GM19395 (cell line): Measurements from ENCODE around the gene RAB25.
A peak's percentile ranks its signal among the peaks of the same experiment; 100 is the strongest.
"Not testable (repeated sequence)": the region's sequence is repeated elsewhere in the genome, so short reads cannot be mapped to it uniquely, and the experiment has no call there.

Experiments used
- ATAC-seq: cut with Tn5 transposase; IDR thresholded peaks from one replicate; pipeline ENCODE4 v1.9.1; 2021; ENCODE audit warnings: mild to moderate bottlenecking, moderate library complexity; ENCODE audit not compliant: unreplicated experiment

Gene RAB25

GRCh38 chr1:156060937-156061636 is at the start of gene RAB25:
Gene RAB25 (plus strand): TSS chr1:156061160. CDS start chr1:156061401, 241 bp downstream.
- no peak for ATAC-seq

GRCh38 chr1:156012051-156012817 is 48.7 kb upstream of the RAB25 start:
- peak; percentile 83 for ATAC-seq

- no peak for ATAC-seq
Observed at GRCh38 chr1:156014829-156015228, 46.1 kb upstream of the RAB25 start.

- no peak for ATAC-seq
Observed at GRCh38 chr1:156019946-156020292, 41.0 kb upstream of the RAB25 start.

- peak; percentile 94 for ATAC-seq
Observed at GRCh38 chr1:156020293-156021092, 40.5 kb upstream of the RAB25 start, which contains the start of gene SSR2. Gene SSR2 (minus strand): TSS chr1:156020951. CDS start chr1:156020167, 784 bp downstream.

- no peak for ATAC-seq
Observed at GRCh38 chr1:156021093-156021428, 39.9 kb upstream of the RAB25 start.

- no peak for ATAC-seq
Observed at GRCh38 chr1:156021954-156022353, 39.0 kb upstream of the RAB25 start.

GRCh38 chr1:156024801-156025200 is 36.2 kb upstream of the RAB25 start:
- no peak for ATAC-seq

GRCh38 chr1:156025876-156026275 is 35.1 kb upstream of the RAB25 start:
- no peak for ATAC-seq

GRCh38 chr1:156026588-156026987 is 34.4 kb upstream of the RAB25 start:
- no peak for ATAC-seq

GRCh38 chr1:156033011-156033410 is 27.9 kb upstream of the RAB25 start:
- no peak for ATAC-seq

GRCh38 chr1:156034991-156035390 is 26.0 kb upstream of the RAB25 start:
- not testable (repeated sequence) for ATAC-seq

- no peak for ATAC-seq
Observed at GRCh38 chr1:156042828-156043227, 18.1 kb upstream of the RAB25 start.

GRCh38 chr1:156045076-156045475 is 15.9 kb upstream of the RAB25 start:
- ATAC-seq = no peak

GRCh38 chr1:156048663-156049258 is 12.2 kb upstream of the RAB25 start:
- ATAC-seq = no peak

- ATAC-seq = no peak
Observed at GRCh38 chr1:156050376-156050775, 10.6 kb upstream of the RAB25 start.

GRCh38 chr1:156051011-156051725 is 9.8 kb upstream of the RAB25 start:
- no peak for ATAC-seq

GRCh38 chr1:156052862-156053767 is 7.8 kb upstream of the RAB25 start:
- no peak for ATAC-seq

- ATAC-seq = peak; percentile 31
Observed at GRCh38 chr1:156053768-156054499, 7.0 kb upstream of the RAB25 start, which contains the start of gene UBQLN4. Gene UBQLN4 (minus strand): TSS chr1:156053798. CDS start chr1:156053701, 97 bp downstream.
